Adrenal gland (tissue), 12 donors: ENCODE results near the gene CUL1. TPM values are rescaled to one million over a fixed set of nuclear protein-coding genes. Genes with fewer than 3 reads are reported as not detected.

Experiments used
- polyA plus RNA-seq, 3 donors: library from polyadenylated mRNA; stranded (reverse); fragments of 200-250 nt in 2 of 3; fragments of 350-450 nt in 1 of 3; fragmentation: Illumina TruSeq in 1 of 3; extraction: RNeasy Lipid Tissue Mini Kit (QIAGEN cat#74804) in 1 of 3; gene quantifications; one replicate each; pipeline ENCODE4 v1.2.3, GENCODE V29; 2013 to 2014
- small RNA-seq, 2 donors: library from RNA; depleted of rRNA; stranded (forward); fragments of <200 nt; gene quantifications; one replicate each; pipeline ENCODE3, GENCODE V24; 2016
- total RNA-seq, 9 donors: library from RNA; depleted of rRNA in 4 of 9; stranded (reverse); fragments of >200 nt in 4 of 9; fragments of 120-200 nt in 1 of 9; fragmentation: NEBNext Ultra II Directional in 1 of 9; extraction: Animal tissue kit (Norgen Biotek cat#: 25700) in 1 of 9; gene quantifications; one replicate each; pipeline versions ENCODE4 v1.1.0 to v1.2.4, GENCODE V29; 2013 to 2023
- donor health status: healthy with polysubstance abuse.
- donor health status: Bipolar disorder and iron deficiency.
- donor health status: DM: yes; HTN: yes; CAD: no.
- donor health status: DM: no; HTN: no; CAD: no.
- donor health status: DM: no; HTN: no; CAD: no.
- donor health status: DM: yes; HTN: yes; CAD: no.

CUL1 gene
- total and polyA plus RNA-seq, 12 donors, result 20.8 to 106 (median 38.2) TPM

Small RNAs within 50 kb of the gene (small RNA-seq; reads per million reads assigned to genes)
- 0 reads per million in 2 donors for gene RNU7-20P

Other genes starting within 250 kb of the CUL1 start
- gene C7orf33, start 108.1 kb upstream of the CUL1 start, total RNA-seq, result not detected
- not detected for gene C7orf33, start 108.1 kb upstream of the CUL1 start, polyA plus RNA-seq
- 10 to 100 TPM in 1 of 9 donors, 1 to 10 TPM in 7, under 1 TPM in 1; 0.61 to 11.6 (median 2.3) TPM for gene EZH2, start 185.4 kb downstream of the CUL1 start, total RNA-seq
- gene EZH2, start 185.4 kb downstream of the CUL1 start, polyA plus RNA-seq, result 1 to 10 TPM; 2.3 to 5.4 (median 3.1) TPM